GM21576 (cell line): ENCODE data around the gene FBRSL1.

Source experiments
- ATAC-seq: cut with Tn5 transposase; IDR thresholded peaks from one replicate; pipeline ENCODE4 v1.9.1; 2021; ENCODE audit warnings: mild to moderate bottlenecking, moderate library complexity; ENCODE audit not compliant: unreplicated experiment

The FBRSL1 gene

DNA sequence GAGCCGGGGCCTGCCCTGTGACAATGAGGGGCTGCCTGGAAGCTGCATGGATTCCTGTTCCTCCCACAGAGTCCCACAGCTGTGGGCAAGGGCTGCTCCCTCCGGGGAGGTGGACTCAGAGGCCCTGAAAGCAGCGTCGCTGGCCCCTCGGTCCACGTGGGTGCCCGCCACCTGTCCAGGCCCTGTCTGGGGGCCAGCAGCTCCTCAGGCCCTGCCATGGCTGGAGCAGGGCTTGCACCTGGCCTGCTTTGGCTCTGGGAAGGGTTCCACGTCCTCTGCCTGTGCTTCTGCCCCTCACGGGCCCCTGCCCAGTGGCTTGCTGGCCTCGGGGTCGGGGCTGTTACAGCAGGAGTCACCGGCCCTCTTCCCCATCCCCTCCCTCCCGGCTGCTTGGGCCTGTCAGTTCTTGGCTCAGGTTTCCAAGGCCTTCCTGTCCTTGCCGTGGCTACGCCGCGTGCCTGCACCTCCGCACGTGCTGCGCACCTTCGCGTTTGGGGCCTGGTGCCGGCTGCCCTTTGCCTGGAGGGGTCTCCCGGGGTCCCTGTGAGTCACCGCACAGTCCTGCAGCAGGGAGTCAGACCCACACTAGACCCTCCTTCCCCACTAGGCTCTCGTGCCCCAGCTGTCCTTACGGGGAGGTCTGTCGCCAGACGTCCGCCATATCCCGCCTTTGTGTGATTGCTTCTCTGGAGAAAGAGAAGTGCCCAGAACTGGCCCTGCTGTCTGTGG, 5.8 kb downstream of the FBRSL1 start:
- ATAC-seq, result no peak

- ATAC-seq, result no peak
These were observed 6.4 kb downstream of the FBRSL1 start for GRCh38 chr12:132496358-132496669.

DNA sequence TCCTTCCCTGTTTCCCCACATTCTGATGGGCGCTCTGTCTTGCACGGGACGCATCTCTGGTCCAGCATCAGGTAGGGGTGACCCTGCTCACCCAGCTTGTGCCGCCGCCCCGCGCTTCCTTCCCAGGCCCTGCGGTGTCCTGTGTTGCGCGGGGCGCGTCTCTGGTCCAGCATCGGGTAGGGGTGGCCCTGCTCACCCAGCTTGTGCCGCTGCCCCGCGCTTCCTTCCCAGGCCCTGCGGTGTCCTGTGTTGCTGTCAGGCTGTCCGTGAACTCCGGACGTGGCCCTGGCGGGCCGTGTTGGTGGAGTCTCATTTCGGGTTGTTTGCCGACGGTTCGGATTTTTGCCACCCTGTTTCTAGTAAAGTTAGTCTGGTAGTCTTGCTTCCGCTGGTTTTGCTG, 6.8 kb downstream of the FBRSL1 start:
- no peak for ATAC-seq

DNA sequence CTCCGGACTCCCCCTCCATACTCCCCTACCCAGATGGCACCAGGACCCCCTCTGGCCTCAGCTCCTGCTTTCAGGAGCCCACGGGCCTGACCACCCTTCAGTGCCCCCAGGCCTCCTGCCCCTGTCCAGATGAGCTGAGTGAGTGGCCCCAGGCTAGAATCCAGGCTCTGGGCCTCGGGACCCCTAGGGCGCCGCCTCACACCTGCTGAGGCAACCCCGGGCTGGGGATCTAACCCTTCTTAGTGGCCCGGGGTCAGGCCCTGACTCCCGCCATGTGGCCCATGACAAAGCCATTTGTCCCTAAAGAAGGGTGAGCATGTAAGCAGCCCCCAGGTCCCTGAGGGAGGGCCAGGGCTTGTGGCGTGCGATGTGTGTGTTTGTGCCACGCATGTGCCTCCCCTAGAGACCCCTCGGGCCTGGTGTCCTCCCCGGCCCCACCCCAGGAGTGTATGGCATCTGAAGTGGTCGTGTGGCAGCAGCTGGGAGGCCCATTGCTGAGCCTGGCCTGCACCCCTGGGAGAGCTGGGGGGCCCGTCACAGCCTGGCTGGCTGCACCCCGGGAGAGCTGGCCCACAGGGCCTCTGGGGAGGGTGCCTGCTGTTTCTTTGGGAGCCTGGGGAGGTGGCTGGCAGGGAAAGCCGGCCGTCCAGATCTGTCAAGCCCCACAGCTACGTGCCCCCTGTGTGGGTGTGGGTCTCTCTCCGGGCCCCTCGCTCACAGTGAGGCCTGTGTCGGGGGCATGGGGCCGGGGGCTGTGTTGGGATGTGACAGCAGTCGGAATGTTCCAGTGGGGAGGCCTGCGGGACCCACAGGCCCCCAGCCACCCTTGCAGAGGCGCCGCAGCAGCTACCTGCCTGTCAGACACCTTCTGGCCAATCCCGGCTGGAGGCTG, 7.8 kb downstream of the FBRSL1 start:
- no peak for ATAC-seq

DNA sequence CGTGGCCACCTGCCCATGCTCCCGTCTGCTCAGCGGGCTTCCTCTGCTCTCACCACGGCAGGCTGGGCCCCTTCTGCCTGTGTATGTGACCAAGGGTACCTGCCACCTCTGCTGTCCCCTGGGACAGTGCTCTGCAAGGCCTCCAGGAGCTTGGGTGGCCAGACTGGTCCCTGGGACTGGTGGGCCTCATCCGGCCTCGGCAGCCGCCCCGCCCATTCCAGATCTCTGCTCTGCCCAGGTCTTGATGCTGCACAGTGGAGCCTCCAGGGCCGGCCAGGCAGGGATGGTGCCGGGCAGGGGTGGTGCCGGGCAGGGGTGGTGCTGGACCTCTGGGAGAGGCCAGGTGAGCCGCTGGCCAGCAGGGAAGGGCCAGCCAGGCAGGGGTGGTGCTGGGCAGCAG, 9.0 kb downstream of the FBRSL1 start:
- no peak for ATAC-seq

GRCh38 chr12:132500142-132500855, 10.3 kb downstream of the FBRSL1 start:
- no peak for ATAC-seq

- ATAC-seq, result no peak
These were observed 10.9 kb downstream of the FBRSL1 start for GRCh38 chr12:132500856-132501180.

DNA sequence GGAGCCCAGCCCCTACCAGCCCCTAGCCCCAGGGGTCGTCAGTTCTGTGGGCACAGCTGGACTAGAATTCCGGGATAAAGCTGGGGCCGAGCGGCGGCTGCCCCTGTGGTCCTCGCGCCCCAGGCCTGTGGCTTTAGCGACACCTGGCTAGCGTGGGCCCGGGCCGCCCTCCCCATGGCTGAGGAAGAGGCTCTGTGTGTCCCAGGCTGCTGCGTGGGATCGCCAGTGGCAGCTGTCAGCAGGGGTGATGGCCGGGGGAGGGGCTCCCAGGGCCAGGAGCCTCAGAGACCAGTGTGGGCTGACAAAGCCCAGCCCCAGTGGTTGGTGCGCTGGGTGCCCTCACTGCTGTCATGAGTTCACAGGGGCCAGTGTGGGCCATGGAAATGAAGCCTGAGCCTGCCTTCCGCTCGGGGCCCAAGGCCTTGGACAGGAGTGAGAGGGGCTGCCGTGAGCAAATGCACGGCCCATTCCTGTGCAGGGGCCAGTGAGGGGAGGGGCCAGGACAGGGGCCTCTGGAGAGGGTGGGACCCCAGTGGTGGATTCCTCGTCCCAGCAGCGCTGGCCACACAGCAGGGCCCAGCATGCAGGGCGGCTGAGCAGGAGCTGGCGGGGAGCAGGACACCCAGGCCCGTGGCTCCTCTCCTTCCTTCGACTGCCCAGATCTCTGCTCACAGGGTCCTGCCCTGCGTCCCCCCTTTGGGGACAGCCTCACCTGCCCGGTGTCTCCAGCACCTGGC, 11.4 kb downstream of the FBRSL1 start:
- ATAC-seq, result no peak

GRCh38 chr12:132502149-132502881, 12.4 kb downstream of the FBRSL1 start:
- ATAC-seq, result no peak

- ATAC-seq, result no peak
These were observed 12.9 kb downstream of the FBRSL1 start for GRCh38 chr12:132502882-132503193.

DNA sequence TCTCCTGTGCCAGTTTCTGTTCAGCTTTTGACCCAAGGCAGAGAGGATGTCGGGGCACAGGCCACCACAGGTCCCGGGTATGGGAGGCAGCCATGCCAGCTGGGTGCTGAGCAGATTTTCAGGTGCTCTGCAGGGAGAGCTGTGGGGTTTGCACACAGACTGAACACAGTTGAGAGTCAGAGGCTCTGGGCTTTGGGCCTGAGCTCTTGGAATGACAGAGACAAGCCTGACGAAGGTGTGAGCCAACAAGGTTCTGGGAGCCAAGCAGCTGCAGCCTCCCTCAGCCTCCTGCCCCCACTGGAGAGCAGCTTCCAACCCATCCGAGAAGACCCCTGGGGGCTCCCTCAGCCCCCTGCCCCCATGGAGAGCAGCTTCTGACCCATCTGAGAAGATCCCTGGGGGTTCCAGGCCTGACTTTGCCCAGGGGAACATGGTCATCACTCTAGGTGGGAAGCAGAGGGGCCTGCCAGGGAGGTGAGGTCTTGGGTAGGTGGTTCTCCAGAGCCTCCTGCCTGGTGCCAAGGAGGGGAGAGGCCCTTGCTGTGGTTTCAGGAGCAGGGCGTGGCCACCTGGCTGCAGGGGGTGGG, 13.8 kb downstream of the FBRSL1 start:
- ATAC-seq, result no peak

DNA sequence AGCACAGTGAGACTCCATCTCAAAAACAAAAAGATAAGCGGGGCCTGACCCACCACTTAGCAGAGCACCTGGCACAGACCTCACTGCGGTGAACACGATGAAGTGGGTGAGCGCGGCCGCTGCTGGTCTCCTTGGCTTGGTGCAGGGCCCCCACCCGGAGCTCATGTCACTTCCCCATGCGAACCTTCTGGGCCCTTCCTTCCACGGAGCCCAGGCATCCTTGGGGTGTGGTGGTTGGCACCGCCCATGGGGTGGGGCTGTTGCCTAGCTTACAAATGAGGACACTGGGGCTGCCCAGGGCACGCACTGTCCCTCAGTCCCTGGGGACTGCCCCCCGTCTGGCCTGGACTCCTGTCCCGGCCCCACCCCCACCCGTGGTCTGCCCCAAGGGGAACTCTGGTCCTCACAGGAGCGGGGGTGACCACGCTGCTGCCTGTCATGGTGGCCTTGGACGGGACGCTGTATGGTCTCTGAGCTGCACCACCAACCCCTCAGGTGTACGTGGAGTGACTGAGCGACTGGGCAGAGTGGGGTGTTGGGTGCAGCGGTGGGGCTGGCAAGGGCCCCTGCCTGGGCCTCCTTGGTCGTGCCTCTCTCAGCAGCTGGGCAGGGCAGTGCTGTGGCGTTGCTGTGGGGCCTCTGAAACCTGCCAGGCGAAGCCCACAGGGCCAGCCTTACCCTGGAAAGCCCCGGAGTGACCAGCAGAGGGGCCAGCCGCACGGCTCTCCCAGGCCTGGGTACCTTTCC, 15.3 kb downstream of the FBRSL1 start:
- no peak for ATAC-seq

DNA sequence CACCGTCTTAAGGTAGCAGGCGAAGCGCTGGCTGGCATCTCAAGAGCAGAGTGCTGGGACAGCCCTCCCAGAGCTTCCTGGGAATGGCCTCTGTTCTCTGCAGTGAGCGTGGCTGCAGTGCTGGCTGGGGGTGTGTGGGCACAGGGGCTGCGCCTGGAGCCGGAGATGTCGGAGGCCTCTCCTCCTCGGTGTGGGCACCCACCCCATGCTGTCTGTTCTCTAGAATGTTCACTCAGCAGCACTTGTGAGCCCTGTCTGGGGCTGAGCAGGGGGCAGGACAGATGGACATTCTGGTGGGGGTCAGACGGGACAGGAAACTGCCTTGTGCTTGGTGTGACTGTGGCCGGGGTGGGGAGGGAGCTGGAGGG, 15.9 kb downstream of the FBRSL1 start:
- ATAC-seq, result no peak

GRCh38 chr12:132506328-132507160, 16.6 kb downstream of the FBRSL1 start:
- ATAC-seq, result no peak

GRCh38 chr12:132507161-132507538, 17.2 kb downstream of the FBRSL1 start:
- ATAC-seq, result no peak

DNA sequence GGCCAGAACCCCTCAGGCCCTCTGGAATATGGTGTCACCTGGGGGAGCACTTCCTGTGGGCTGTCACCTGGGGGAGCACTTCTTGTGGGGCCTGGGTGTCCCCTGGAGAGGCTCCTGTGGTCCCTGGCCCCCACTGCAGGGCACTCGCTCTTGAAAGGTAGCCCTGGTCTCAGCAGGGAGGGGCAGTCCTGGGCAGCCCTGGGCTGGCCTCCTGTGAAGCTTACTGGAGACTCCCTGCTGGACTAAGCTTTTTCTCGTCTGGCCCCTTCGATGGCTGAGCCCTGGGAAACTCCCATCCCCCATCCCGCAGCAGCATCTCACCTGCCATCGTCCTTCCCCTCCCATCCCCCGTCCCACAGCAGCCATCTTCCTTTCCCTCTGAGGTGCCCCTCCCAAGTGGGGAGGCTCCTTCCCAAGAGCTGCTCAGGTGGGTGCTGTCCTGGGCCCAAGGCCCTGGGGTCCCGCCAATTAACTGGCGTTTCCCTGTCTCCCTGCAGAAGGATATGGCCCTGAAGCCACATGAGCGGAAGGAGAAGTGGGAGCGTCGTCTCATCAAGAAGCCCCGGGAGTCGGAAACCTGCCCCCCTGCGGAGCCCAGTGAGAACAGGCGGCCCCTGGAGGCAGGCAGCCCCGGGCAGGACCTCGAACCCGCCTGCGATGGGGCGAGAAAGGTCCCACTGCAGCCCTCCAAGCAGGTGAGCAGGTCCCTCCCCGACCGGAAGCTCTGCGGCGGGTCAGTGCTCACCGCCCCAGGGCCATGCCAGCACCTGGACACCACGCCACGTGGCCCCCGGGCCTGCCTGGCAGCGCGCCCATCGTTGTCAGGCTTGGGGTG, 17.9 kb downstream of the FBRSL1 start:
- ATAC-seq, result no peak

DNA sequence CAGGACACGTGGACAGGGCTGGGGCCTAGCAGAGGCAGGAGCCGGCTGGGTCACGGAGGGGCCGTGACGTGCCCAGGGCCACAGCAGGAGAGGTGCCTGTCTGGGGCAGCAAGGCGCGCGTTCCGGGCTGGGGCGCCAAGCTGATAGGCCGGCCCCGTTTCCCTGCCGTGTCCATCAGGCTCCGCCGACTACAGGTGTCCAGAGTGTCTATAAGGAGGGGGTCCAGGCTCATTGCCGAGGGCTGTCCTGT, 18.5 kb downstream of the FBRSL1 start:
- no peak for ATAC-seq
